HL-60 (cell line): ENCODE results near the gene SH3RF3.
A peak's percentile ranks its signal among the peaks of the same experiment; 100 is the strongest.

ENCODE experiments used
- DNase-seq, 2 experiments: peaks; one replicate each; pipeline ENCODE4 v3.0.0-alpha.2; 2010 to 2020; ENCODE audit warnings: low read depth in 1 of 2, low spot score in 1 of 2
- H3K27ac ChIP-seq: fragments of 250-450 bp; sonication (Bioruptor Pico); replicated peaks from 2 replicates; pipeline ENCODE4 v1.5.1; 2020; ENCODE audit warnings: mild to moderate bottlenecking, moderate library complexity
- H3K27me3 ChIP-seq: fragments of 250-450 bp; sonication (Bioruptor Pico); 2 replicates; pipeline ENCODE4 v1.5.1; 2021; ENCODE audit warnings: mild to moderate bottlenecking, moderate library complexity; ENCODE audit not compliant: insufficient read depth, poor library complexity, severe bottlenecking
- H3K4me3 ChIP-seq: replicated peaks from 2 replicates; pipeline ENCODE4 v1.5.1; 2011; ENCODE audit warnings: mild to moderate bottlenecking, control low read depth, low read length; ENCODE audit not compliant: insufficient read depth
- GABPA ChIP-seq: IDR thresholded peaks from 2 replicates; pipeline ENCODE4 v1.6.1; 2012; ENCODE audit warnings: low read depth
- POLR2AphosphoS5 ChIP-seq: IDR thresholded peaks from 2 replicates; pipeline ENCODE4 v1.6.1; 2012; ENCODE audit warnings: low read depth
- SPI1 ChIP-seq: IDR thresholded peaks from 2 replicates; pipeline ENCODE4 v1.6.1; 2012; ENCODE audit warnings: low read depth, mild to moderate bottlenecking, borderline replicate concordance
- TF ChIP-seq, protein P1 (sequence below): IDR thresholded peaks from one replicate; pipeline ENCODE4 v1.5.1; 2011; ENCODE audit warnings: low read length, control low read depth, inconsistent platforms; ENCODE audit not compliant: insufficient read depth
- TF ChIP-seq, protein P2 (sequence below): IDR thresholded peaks from 2 replicates; pipeline ENCODE4 v1.6.1; 2012; ENCODE audit warnings: low read depth; ENCODE audit not compliant: insufficient replicate concordance

Gene SH3RF3

GRCh38 chr2:109266496-109266895 is 137.5 kb downstream of the SH3RF3 start:
- TF ChIP-seq, protein P1, sequence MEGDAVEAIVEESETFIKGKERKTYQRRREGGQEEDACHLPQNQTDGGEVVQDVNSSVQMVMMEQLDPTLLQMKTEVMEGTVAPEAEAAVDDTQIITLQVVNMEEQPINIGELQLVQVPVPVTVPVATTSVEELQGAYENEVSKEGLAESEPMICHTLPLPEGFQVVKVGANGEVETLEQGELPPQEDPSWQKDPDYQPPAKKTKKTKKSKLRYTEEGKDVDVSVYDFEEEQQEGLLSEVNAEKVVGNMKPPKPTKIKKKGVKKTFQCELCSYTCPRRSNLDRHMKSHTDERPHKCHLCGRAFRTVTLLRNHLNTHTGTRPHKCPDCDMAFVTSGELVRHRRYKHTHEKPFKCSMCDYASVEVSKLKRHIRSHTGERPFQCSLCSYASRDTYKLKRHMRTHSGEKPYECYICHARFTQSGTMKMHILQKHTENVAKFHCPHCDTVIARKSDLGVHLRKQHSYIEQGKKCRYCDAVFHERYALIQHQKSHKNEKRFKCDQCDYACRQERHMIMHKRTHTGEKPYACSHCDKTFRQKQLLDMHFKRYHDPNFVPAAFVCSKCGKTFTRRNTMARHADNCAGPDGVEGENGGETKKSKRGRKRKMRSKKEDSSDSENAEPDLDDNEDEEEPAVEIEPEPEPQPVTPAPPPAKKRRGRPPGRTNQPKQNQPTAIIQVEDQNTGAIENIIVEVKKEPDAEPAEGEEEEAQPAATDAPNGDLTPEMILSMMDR: no peak
- TF ChIP-seq, protein P2, sequence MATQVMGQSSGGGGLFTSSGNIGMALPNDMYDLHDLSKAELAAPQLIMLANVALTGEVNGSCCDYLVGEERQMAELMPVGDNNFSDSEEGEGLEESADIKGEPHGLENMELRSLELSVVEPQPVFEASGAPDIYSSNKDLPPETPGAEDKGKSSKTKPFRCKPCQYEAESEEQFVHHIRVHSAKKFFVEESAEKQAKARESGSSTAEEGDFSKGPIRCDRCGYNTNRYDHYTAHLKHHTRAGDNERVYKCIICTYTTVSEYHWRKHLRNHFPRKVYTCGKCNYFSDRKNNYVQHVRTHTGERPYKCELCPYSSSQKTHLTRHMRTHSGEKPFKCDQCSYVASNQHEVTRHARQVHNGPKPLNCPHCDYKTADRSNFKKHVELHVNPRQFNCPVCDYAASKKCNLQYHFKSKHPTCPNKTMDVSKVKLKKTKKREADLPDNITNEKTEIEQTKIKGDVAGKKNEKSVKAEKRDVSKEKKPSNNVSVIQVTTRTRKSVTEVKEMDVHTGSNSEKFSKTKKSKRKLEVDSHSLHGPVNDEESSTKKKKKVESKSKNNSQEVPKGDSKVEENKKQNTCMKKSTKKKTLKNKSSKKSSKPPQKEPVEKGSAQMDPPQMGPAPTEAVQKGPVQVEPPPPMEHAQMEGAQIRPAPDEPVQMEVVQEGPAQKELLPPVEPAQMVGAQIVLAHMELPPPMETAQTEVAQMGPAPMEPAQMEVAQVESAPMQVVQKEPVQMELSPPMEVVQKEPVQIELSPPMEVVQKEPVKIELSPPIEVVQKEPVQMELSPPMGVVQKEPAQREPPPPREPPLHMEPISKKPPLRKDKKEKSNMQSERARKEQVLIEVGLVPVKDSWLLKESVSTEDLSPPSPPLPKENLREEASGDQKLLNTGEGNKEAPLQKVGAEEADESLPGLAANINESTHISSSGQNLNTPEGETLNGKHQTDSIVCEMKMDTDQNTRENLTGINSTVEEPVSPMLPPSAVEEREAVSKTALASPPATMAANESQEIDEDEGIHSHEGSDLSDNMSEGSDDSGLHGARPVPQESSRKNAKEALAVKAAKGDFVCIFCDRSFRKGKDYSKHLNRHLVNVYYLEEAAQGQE: no peak
- TF ChIP-seq GABPA (no peak), POLR2AphosphoS5 (no peak), SPI1 (no peak)
- no peaks in the 10 kb centered on the region for H3K27me3 ChIP-seq
- H3K27ac ChIP-seq: no peak overlapping the region
- no peak overlapping the region for H3K4me3 ChIP-seq
- no peak for DNase-seq

DNA sequence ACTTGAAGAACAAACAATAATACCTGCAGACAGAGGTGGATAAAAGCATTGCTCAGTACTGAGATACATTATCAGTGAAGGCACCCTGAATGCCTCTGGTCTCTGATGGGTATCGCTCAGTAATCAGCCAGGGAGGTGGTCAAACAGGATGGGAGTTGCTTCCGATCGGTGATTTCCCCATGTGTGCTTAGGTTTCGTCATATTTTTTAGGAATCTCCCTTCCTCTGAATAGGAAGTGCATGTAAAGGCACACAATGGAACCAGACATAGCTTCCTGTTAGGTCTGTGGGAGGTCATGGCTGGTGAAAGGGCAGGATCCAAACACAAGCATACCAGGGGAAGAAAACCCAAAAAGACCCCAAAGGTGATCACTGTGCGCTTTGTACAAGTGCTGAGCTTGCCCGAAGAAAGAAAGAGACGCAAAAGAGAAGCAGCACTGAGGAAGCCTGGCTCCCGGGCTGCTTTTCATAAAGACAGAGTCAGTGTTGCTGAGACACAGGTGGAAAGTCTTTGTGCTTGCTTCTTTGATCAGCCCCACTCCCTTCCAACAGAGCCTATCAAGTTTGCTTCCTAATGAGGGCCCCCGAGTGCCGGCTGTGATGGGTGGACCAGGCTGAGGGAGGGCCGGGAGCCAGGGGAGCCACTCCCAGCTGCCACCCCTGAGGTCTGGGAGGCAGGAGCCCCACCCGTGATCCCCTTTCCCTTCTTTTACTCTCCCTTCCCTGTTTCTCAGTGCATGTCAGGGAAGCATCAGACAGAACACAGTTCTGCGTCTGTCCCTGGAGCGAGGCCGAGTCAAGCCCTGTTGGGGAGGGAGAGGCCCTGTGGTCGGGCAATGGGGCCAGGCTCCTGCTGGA is 138.2 kb downstream of the SH3RF3 start:
- no peak overlapping the region for H3K27ac ChIP-seq
- H3K27me3 ChIP-seq: no peaks in the 10 kb centered on the region
- H3K4me3 ChIP-seq: no peak overlapping the region
- TF ChIP-seq POLR2AphosphoS5 (no peak), GABPA (no peak), SPI1 (peak; percentile 40; the same call in 1 of the 2 replicates)
- TF ChIP-seq, protein P1: no peak
- TF ChIP-seq, protein P2: no peak
- peak; percentile 26 to 54 for DNase-seq

GRCh38 chr2:109268916-109269315 is 139.9 kb downstream of the SH3RF3 start:
- no peak overlapping the region for H3K4me3 ChIP-seq
- TF ChIP-seq, protein P1: no peak
- TF ChIP-seq, protein P2: no peak
- TF ChIP-seq GABPA: no peak
- H3K27me3 ChIP-seq: no peaks in the 10 kb centered on the region
- H3K27ac ChIP-seq: no peak overlapping the region
- no peak for DNase-seq
